Osteoblast (primary cell): ENCODE data around the gene ARMH4. TPM values are rescaled to one million over a fixed set of nuclear protein-coding genes. Genes with fewer than 3 reads are reported as not detected.
A peak's percentile ranks its signal among the peaks of the same experiment; 100 is the strongest.

Source experiments
- DNase-seq: peaks from one replicate; pipeline ENCODE4 v3.0.0; 2011; ENCODE audit warnings: low spot score, mixed read lengths; ENCODE audit not compliant: insufficient read length; ENCODE audit errors: missing footprints
- H2AFZ ChIP-seq: 2 replicates; pipeline ENCODE4 v1.6.0; 2011; ENCODE audit warnings: mild to moderate bottlenecking, low read length
- H3K27ac ChIP-seq: 2 replicates; pipeline ENCODE4 v1.5.1; 2011; ENCODE audit warnings: mild to moderate bottlenecking, low read depth, low read length, moderate library complexity
- H3K27me3 ChIP-seq: 2 replicates; pipeline ENCODE4 v1.6.0; 2012; ENCODE audit warnings: mild to moderate bottlenecking, control low read depth, inconsistent platforms, low read length, moderate library complexity; ENCODE audit not compliant: insufficient read depth
- H3K36me3 ChIP-seq: 2 replicates; pipeline ENCODE4 v1.5.1; 2011; ENCODE audit warnings: mild to moderate bottlenecking, low read length, control low read depth, moderate library complexity; ENCODE audit not compliant: insufficient read depth
- H3K4me1 ChIP-seq: 2 replicates; pipeline ENCODE4 v1.5.1; 2011; ENCODE audit warnings: mild to moderate bottlenecking, low read length, control low read depth, moderate library complexity; ENCODE audit not compliant: insufficient read depth
- H3K4me2 ChIP-seq: 2 replicates; pipeline ENCODE4 v1.6.0; 2011; ENCODE audit warnings: mild to moderate bottlenecking, low read length; ENCODE audit not compliant: insufficient read depth
- H3K4me3 ChIP-seq: fragments of 200-600 bp; sonication (generic); 3 replicates; pipeline ENCODE4 v1.5.1; 2012; ENCODE audit warnings: mild to moderate bottlenecking, low read length, inconsistent platforms; ENCODE audit not compliant: insufficient read depth
- H3K79me2 ChIP-seq: 2 replicates; pipeline ENCODE4 v1.6.0; 2012; ENCODE audit warnings: mild to moderate bottlenecking, low read length, control low read depth, inconsistent platforms; ENCODE audit not compliant: insufficient read depth
- H3K9me3 ChIP-seq: 2 replicates; pipeline ENCODE4 v1.5.1; 2011; ENCODE audit warnings: low read depth, low read length, control low read depth
- H4K20me1 ChIP-seq: 2 replicates; pipeline ENCODE4 v1.6.0; 2012; ENCODE audit warnings: mild to moderate bottlenecking, low read length, control low read depth; ENCODE audit not compliant: insufficient read depth
- total RNA-seq: library from RNA; depleted of rRNA; stranded (reverse); fragments of >200 nt; gene quantifications from 2 replicates; pipeline ENCODE4 v1.2.3, GENCODE V29; 2012
- TF ChIP-seq, protein P1 (sequence below): IDR thresholded peaks from 2 replicates; pipeline ENCODE4 v1.5.1; 2011; ENCODE audit warnings: mild to moderate bottlenecking, low read depth, low read length, moderate library complexity; ENCODE audit errors: extremely low read depth

ARMH4 gene
- total RNA-seq, 1 donor, result 10.9 TPM

DNA sequence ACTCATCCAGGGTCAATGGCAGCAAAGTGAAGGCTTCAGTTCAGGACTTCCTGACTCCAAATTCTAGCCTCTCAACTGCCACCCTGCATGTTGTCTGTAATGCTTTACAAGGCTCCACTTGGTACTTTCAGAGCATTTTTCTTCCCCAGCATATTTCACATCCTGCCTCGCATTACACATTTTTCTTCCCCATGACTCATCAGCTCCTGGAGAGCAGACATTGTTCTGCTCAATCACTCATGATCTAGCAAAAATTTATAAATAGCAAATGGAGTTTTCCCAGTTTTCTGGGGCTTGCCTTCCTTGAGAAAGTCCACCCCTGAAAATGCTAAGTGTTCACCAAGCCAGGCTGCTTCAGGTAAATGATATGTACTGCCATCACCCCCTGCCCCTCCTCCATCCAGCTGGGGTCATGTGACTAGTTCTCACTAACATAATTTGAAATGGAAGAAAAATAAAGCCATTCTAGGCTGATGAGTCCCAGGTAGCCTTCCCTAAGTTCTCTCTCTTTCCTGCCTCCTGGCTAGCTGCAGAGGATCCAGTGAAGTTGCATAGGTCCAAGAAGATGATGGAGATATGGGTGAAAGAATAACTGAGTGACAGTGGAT, 69.4 kb downstream of the ARMH4 start:
- Histone ChIP-seq H3K4me1 (peaks cover 29% of the 10 kb centered on the region), H4K20me1 (no peaks in the 10 kb centered on the region), H3K36me3 (no peaks in the 10 kb centered on the region), H3K27me3 (no peaks in the 10 kb centered on the region), H3K9me3 (no peaks in the 10 kb centered on the region), H3K79me2 (no peaks in the 10 kb centered on the region), H2AFZ (peak overlapping the region; percentile 64), H3K27ac (peak overlapping the region; percentile 95), H3K4me2 (peak overlapping the region; percentile 69), H3K4me3 (peak overlapping the region; percentile 31)
- peak; percentile 75 for DNase-seq
- TF ChIP-seq, protein P1, sequence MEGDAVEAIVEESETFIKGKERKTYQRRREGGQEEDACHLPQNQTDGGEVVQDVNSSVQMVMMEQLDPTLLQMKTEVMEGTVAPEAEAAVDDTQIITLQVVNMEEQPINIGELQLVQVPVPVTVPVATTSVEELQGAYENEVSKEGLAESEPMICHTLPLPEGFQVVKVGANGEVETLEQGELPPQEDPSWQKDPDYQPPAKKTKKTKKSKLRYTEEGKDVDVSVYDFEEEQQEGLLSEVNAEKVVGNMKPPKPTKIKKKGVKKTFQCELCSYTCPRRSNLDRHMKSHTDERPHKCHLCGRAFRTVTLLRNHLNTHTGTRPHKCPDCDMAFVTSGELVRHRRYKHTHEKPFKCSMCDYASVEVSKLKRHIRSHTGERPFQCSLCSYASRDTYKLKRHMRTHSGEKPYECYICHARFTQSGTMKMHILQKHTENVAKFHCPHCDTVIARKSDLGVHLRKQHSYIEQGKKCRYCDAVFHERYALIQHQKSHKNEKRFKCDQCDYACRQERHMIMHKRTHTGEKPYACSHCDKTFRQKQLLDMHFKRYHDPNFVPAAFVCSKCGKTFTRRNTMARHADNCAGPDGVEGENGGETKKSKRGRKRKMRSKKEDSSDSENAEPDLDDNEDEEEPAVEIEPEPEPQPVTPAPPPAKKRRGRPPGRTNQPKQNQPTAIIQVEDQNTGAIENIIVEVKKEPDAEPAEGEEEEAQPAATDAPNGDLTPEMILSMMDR, result no peak

DNA sequence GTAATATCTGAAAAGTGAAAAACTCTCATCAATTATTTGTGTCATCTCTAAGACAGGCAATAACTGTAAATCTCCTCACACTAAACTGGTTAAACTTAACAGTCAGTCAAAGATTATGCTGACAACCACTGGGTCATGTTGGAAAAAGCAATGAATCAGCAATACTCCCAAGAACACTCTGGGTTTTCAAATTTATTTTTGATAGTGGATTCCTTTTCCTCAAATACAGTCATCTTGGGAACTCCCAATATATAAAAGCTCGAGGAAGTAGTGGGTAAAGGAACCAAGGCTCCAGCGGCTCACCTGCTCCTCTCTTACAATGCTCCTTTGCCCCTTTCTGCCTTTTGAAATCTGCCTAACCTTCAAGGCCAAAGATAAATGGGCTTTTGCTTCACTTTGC, 70.0 kb downstream of the ARMH4 start:
- Histone ChIP-seq H3K36me3 (no peaks in the 10 kb centered on the region), H3K79me2 (no peaks in the 10 kb centered on the region), H2AFZ (peak overlapping the region; percentile 64), H3K27ac (peak overlapping the region; percentile 95), H3K9me3 (no peaks in the 10 kb centered on the region), H3K27me3 (no peaks in the 10 kb centered on the region), H3K4me2 (peak overlapping the region; percentile 69), H3K4me3 (peak overlapping the region; percentile 31), H4K20me1 (no peaks in the 10 kb centered on the region), H3K4me1 (peaks cover 34% of the 10 kb centered on the region)
- TF ChIP-seq, protein P1, result no peak
- no peak for DNase-seq

DNA sequence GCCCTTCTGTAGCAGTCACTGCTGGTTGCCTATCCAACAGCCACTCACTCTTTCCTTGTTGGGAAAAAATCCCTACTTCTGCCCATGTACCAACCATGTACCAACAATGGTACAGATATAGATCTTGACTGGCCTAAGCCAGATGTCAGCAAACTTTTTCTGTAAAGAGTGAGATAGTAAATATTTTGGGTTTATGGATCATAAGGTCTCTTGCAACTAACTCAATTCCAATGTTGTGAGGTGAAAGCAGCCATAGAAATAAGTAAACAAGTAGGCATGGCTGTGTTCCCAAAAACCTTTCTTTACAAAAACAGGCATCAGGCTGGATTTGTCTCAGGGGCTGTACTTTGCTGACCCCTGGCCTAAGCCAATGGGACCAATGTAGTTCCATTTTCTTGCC, 73.5 kb downstream of the ARMH4 start:
- H3K79me2 ChIP-seq, result no peaks in the 10 kb centered on the region
- H3K36me3 ChIP-seq, result no peaks in the 10 kb centered on the region
- DNase-seq, result no peak
- H3K27me3 ChIP-seq, result no peaks in the 10 kb centered on the region
- H3K27ac ChIP-seq, result peak overlapping the region; percentile 67
- H2AFZ ChIP-seq, result no peak overlapping the region
- H4K20me1 ChIP-seq, result no peaks in the 10 kb centered on the region
- H3K4me2 ChIP-seq, result peak overlapping the region; percentile 24
- H3K9me3 ChIP-seq, result no peaks in the 10 kb centered on the region
- H3K4me3 ChIP-seq, result no peak overlapping the region
- peaks cover 37% of the 10 kb centered on the region for H3K4me1 ChIP-seq
- TF ChIP-seq, protein P1, result no peak

DNA sequence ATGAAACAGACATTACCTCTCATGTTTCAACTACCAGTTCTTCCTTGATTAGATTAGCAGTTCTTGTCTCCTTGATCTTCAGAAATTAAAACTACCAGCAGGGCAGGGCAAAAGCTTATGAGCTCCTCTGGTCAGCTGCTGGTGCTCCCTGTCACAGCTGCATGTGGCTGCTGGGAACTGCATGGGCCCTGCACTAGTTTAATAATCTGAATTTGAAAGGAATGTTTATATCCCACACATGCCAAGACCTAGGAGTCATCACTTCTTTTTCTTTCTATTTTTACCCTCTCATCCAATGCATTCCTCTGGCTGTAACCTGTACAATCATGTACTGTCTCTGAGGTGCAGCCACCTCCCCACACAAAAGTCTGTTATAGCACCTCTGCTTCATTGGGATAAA, 73.9 kb downstream of the ARMH4 start:
- no peaks in the 10 kb centered on the region for H3K9me3 ChIP-seq
- no peaks in the 10 kb centered on the region for H4K20me1 ChIP-seq
- no peaks in the 10 kb centered on the region for H3K36me3 ChIP-seq
- H3K4me1 ChIP-seq, result peaks cover 37% of the 10 kb centered on the region
- H3K27ac ChIP-seq, result peak overlapping the region; percentile 67
- H3K27me3 ChIP-seq, result no peaks in the 10 kb centered on the region
- no peaks in the 10 kb centered on the region for H3K79me2 ChIP-seq
- peak overlapping the region; percentile 24 for H3K4me2 ChIP-seq
- TF ChIP-seq, protein P1, result no peak
- DNase-seq, result peak; percentile 63
- H3K4me3 ChIP-seq, result no peak overlapping the region
- H2AFZ ChIP-seq, result no peak overlapping the region
